Stimulated activated CD8-positive, alpha-beta memory T cell treated with anti-CD3 and anti-CD28 coated beads, Interleukin-12 subunit alpha, Interleukin-12 subunit beta, amount 100 ng/mL, for 24 hours (primary cell): ENCODE data around the gene IGDCC3.

Experiments
- DNase-seq: peaks from one replicate; pipeline ENCODE4 v3.0.0-alpha.2; 2020; ENCODE audit errors: extremely low read depth

IGDCC3 gene

GRCh38 chr15:65377976-65378366 is at the start of gene IGDCC3:
TSS of gene IGDCC3 (minus strand) at chr15:65378002. CDS start at chr15:65377788, 214 bp downstream.
- no peak for DNase-seq

- DNase-seq = no peak
Observed at GRCh38 chr15:65426216-65426853, 48.5 kb upstream of the IGDCC3 start.

GRCh38 chr15:65424683-65425082 is 46.9 kb upstream of the IGDCC3 start:
- DNase-seq = no peak

- DNase-seq = no peak
Observed at GRCh38 chr15:65423976-65424679, 46.3 kb upstream of the IGDCC3 start.

- DNase-seq = no peak
Observed at GRCh38 chr15:65423150-65423975, 45.6 kb upstream of the IGDCC3 start.

- no peak for DNase-seq
Observed at GRCh38 chr15:65421360-65422215, 43.8 kb upstream of the IGDCC3 start.

GRCh38 chr15:65420975-65421359 is 43.2 kb upstream of the IGDCC3 start:
- no peak for DNase-seq

- DNase-seq = no peak
Observed at GRCh38 chr15:65418596-65418995, 40.8 kb upstream of the IGDCC3 start.

- no peak for DNase-seq
Observed at GRCh38 chr15:65416845-65417416, 39.1 kb upstream of the IGDCC3 start.

- DNase-seq = no peak
Observed at GRCh38 chr15:65414841-65415621, 37.2 kb upstream of the IGDCC3 start.

- DNase-seq = no peak
Observed at GRCh38 chr15:65413760-65414144, 36.0 kb upstream of the IGDCC3 start.

GRCh38 chr15:65413051-65413759 is 35.4 kb upstream of the IGDCC3 start:
- no peak for DNase-seq

- no peak for DNase-seq
Observed at GRCh38 chr15:65412556-65412955, 34.8 kb upstream of the IGDCC3 start.

GRCh38 chr15:65411465-65412071 is 33.8 kb upstream of the IGDCC3 start:
- no peak for DNase-seq

GRCh38 chr15:65410972-65411371 is 33.2 kb upstream of the IGDCC3 start:
- DNase-seq = no peak

GRCh38 chr15:65410036-65410435 is 32.2 kb upstream of the IGDCC3 start:
- DNase-seq = no peak

GRCh38 chr15:65409036-65409631 is 31.3 kb upstream of the IGDCC3 start:
- DNase-seq = no peak

GRCh38 chr15:65408324-65409035 is 30.7 kb upstream of the IGDCC3 start:
- DNase-seq = no peak
